CD4-positive, alpha-beta T cell treated with Interleukin-2 at 100 ng/mL for 4 hours (primary cell): ENCODE measurements around the gene DNAL1.
"Not testable (repeated sequence)": the region's sequence is repeated elsewhere in the genome, so short reads cannot be mapped to it uniquely, and the experiment has no call there.

Experiments
- DNase-seq: peaks from one replicate; pipeline ENCODE4 v3.0.0-alpha.2; 2020; ENCODE audit warnings: low spot score

The DNAL1 gene

GRCh38 chr14:73644531-73645247 lies at the start of gene DNAL1:
Gene DNAL1, plus strand, starts transcription at chr14:73644986. Its CDS starts 54 bp downstream, at chr14:73645040.
- DNase-seq: peak; percentile 95

GRCh38 chr14:73599499-73599898 lies 45.3 kb upstream of the DNAL1 start:
- no peak for DNase-seq

GRCh38 chr14:73602994-73603393 lies 41.8 kb upstream of the DNAL1 start:
- no peak for DNase-seq

- DNase-seq: no peak
Observed at GRCh38 chr14:73606271-73606670, 38.5 kb upstream of the DNAL1 start.

GRCh38 chr14:73607241-73607640 lies 37.5 kb upstream of the DNAL1 start:
- no peak for DNase-seq

- DNase-seq: no peak
Observed at GRCh38 chr14:73610687-73611086, 34.1 kb upstream of the DNAL1 start.

- DNase-seq: peak; percentile 60
Observed at GRCh38 chr14:73612339-73613045, 32.3 kb upstream of the DNAL1 start, which contains the start of gene ACOT6. Gene ACOT6, plus strand, starts transcription at chr14:73612517. Its CDS starts 55 bp downstream, at chr14:73612572.

- no peak for DNase-seq
Observed at GRCh38 chr14:73613046-73613383, 31.8 kb upstream of the DNAL1 start.

GRCh38 chr14:73613419-73613963 lies 31.3 kb upstream of the DNAL1 start:
- no peak for DNase-seq

GRCh38 chr14:73616831-73617230 lies 28.0 kb upstream of the DNAL1 start:
- DNase-seq: no peak

GRCh38 chr14:73619524-73619923 lies 25.3 kb upstream of the DNAL1 start:
- no peak for DNase-seq

GRCh38 chr14:73620268-73620667 lies 24.5 kb upstream of the DNAL1 start:
- no peak for DNase-seq

GRCh38 chr14:73623504-73624054 lies 21.2 kb upstream of the DNAL1 start:
- DNase-seq: no peak

- no peak for DNase-seq
Observed at GRCh38 chr14:73625706-73626105, 19.1 kb upstream of the DNAL1 start.

GRCh38 chr14:73627151-73627558 lies 17.6 kb upstream of the DNAL1 start:
- no peak for DNase-seq

GRCh38 chr14:73630009-73630780 lies 14.6 kb upstream of the DNAL1 start:
- no peak for DNase-seq

GRCh38 chr14:73633116-73634010 lies 11.4 kb upstream of the DNAL1 start:
- DNase-seq: peak; percentile 75

- no peak for DNase-seq
Observed at GRCh38 chr14:73634011-73634833, 10.6 kb upstream of the DNAL1 start.

GRCh38 chr14:73636355-73636754 lies 8.4 kb upstream of the DNAL1 start:
- DNase-seq: not testable (repeated sequence)

- DNase-seq: no peak
Observed at GRCh38 chr14:73637830-73638229, 7.0 kb upstream of the DNAL1 start.
